D721Med (cell line): Measurements from ENCODE around the gene TSNAX.

ENCODE experiments used
- DNase-seq: peaks from one replicate; pipeline ENCODE4 v3.0.0; 2011; ENCODE audit warnings: low spot score; ENCODE audit not compliant: insufficient read length
- FAIRE-seq: peaks from 2 replicates; lab custom pipeline; 2011; peaks lifted over from hg19 to GRCh38; lab: Jason Lieb, UNC
- CTCF ChIP-seq: IDR thresholded peaks from 2 replicates; pipeline ENCODE4 v1.5.1; 2012; ENCODE audit warnings: mild to moderate bottlenecking, control low read depth; ENCODE audit not compliant: insufficient read depth; ENCODE audit errors: missing control alignments

TSNAX gene

GRCh38 chr1:231576804-231577718 lies 48.6 kb downstream of the TSNAX start:
- no peak for FAIRE-seq
- DNase-seq, result no peak
- TF ChIP-seq CTCF, result no peak

- FAIRE-seq (no peak), DNase-seq (no peak)
- no peak for TF ChIP-seq CTCF
These were observed 52.4 kb downstream of the TSNAX start for GRCh38 chr1:231580874-231581273.

- no peak for DNase-seq
- peak; percentile 78 for FAIRE-seq
- no peak for TF ChIP-seq CTCF
These were observed 53.4 kb downstream of the TSNAX start for GRCh38 chr1:231581859-231582258.

GRCh38 chr1:231583376-231583775 lies 54.9 kb downstream of the TSNAX start:
- FAIRE-seq, result peak; percentile 96
- peak; percentile 33 for DNase-seq
- no peak for TF ChIP-seq CTCF

- DNase-seq (no peak), FAIRE-seq (peak; percentile 74)
- TF ChIP-seq CTCF, result peak; percentile 52
These were observed 55.6 kb downstream of the TSNAX start for GRCh38 chr1:231584117-231584516.

GRCh38 chr1:231584921-231585320 lies 56.5 kb downstream of the TSNAX start:
- no peak for TF ChIP-seq CTCF
- FAIRE-seq (peak; percentile 46), DNase-seq (no peak)
